Subcutaneous abdominal adipose tissue (tissue), 5 donors: ENCODE results near the gene CDK10.

Experiments
- H3K27ac ChIP-seq: one replicate; pipeline ENCODE4 v1.7.0; 2013; ENCODE audit warnings: low read depth, mild to moderate bottlenecking, inconsistent platforms, low read length, moderate library complexity
- H3K27me3 ChIP-seq, 5 donors: one replicate each; pipeline ENCODE4 v1.7.0; 2013; ENCODE audit warnings: low read length in 5 of 5, inconsistent platforms in 1 of 5; ENCODE audit not compliant: control insufficient read depth in 5 of 5, insufficient read depth in 4 of 5
- H3K36me3 ChIP-seq, 5 donors: one replicate each; pipeline ENCODE4 v1.7.0; 2013; ENCODE audit warnings: low read length in 5 of 5; ENCODE audit not compliant: control insufficient read depth in 5 of 5, insufficient read depth in 5 of 5
- H3K4me1 ChIP-seq, 5 donors: one replicate each; pipeline ENCODE4 v1.7.0; 2013; ENCODE audit warnings: low read length in 5 of 5, mild to moderate bottlenecking in 3 of 5, moderate library complexity in 1 of 5; ENCODE audit not compliant: control insufficient read depth in 5 of 5, insufficient read depth in 5 of 5
- H3K4me3 ChIP-seq, 5 donors: one replicate each; pipeline ENCODE4 v1.7.0; 2013; ENCODE audit warnings: low read length in 5 of 5, low read depth in 1 of 5
- H3K9ac ChIP-seq, 5 donors: one replicate each; pipeline ENCODE4 v1.7.0; 2013; ENCODE audit warnings: low read length in 5 of 5, mild to moderate bottlenecking in 4 of 5, moderate library complexity in 3 of 5
- H3K9me3 ChIP-seq, 5 donors: one replicate each; pipeline ENCODE4 v1.7.0; 2013; ENCODE audit warnings: low read length in 5 of 5; ENCODE audit not compliant: control insufficient read depth in 5 of 5
- donor health status: healthy.
- donor health status: healthy.
- donor health status: healthy.
- donor health status: healthy.
- donor health status: healthy.

Gene CDK10

GRCh38 chr16:89730610-89731234, 44.2 kb downstream of the CDK10 start:
- Histone ChIP-seq H3K9me3 (no peaks in the 10 kb centered on the region), H3K4me3 (no peak overlapping the region), H3K27me3 (no peaks in the 10 kb centered on the region), H3K27ac (no peak overlapping the region), H3K4me1 (no peaks in the 10 kb centered on the region), H3K36me3 (peaks cover 0 to 87% (median 76%) of the 10 kb centered on the region in 5 donors), H3K9ac (no peak overlapping the region)

- peaks cover 0 to 96% (median 82%) of the 10 kb centered on the region in 5 donors for H3K36me3 ChIP-seq
- no peaks in the 10 kb centered on the region for H3K27me3 ChIP-seq
- no peak overlapping the region for H3K27ac ChIP-seq
- no peaks in the 10 kb centered on the region for H3K4me1 ChIP-seq
- H3K4me3 ChIP-seq = no peak overlapping the region
- H3K9ac ChIP-seq = no peak overlapping the region
- H3K9me3 ChIP-seq = no peaks in the 10 kb centered on the region
Measured at GRCh38 chr16:89732142-89732917, 45.8 kb downstream of the CDK10 start.

GRCh38 chr16:89732918-89733242, 46.4 kb downstream of the CDK10 start:
- Histone ChIP-seq H3K9me3 (no peaks in the 10 kb centered on the region), H3K4me3 (no peak overlapping the region), H3K27me3 (no peaks in the 10 kb centered on the region), H3K9ac (no peak overlapping the region), H3K4me1 (no peaks in the 10 kb centered on the region), H3K36me3 (peaks cover 0 to 96% (median 82%) of the 10 kb centered on the region in 5 donors), H3K27ac (no peak overlapping the region)

- Histone ChIP-seq H3K9me3 (no peaks in the 10 kb centered on the region), H3K27ac (no peak overlapping the region), H3K36me3 (peaks cover 0 to 98% (median 86%) of the 10 kb centered on the region in 5 donors), H3K9ac (no peak overlapping the region), H3K4me3 (no peak overlapping the region), H3K4me1 (no peaks in the 10 kb centered on the region), H3K27me3 (no peaks in the 10 kb centered on the region)
Measured at GRCh38 chr16:89733322-89733721, 46.8 kb downstream of the CDK10 start.

GRCh38 chr16:89733792-89734191, 47.3 kb downstream of the CDK10 start:
- Histone ChIP-seq H3K27me3 (no peaks in the 10 kb centered on the region), H3K4me3 (no peak overlapping the region), H3K4me1 (no peaks in the 10 kb centered on the region), H3K9ac (no peak overlapping the region), H3K9me3 (no peaks in the 10 kb centered on the region), H3K36me3 (peaks cover 0 to 99% (median 89%) of the 10 kb centered on the region in 5 donors), H3K27ac (no peak overlapping the region)

- no peak overlapping the region for H3K27ac ChIP-seq
- peaks cover 0 to 100% (median 83%) of the 10 kb centered on the region in 5 donors for H3K36me3 ChIP-seq
Measured at GRCh38 chr16:89736554-89736953, 50.1 kb downstream of the CDK10 start.

GRCh38 chr16:89737341-89738071, 51.0 kb downstream of the CDK10 start:
- no peaks in the 10 kb centered on the region for H3K9me3 ChIP-seq
- peaks cover 0 to under 1% (median under 1%) of the 10 kb centered on the region in 5 donors for H3K4me1 ChIP-seq
- no peaks in the 10 kb centered on the region for H3K27me3 ChIP-seq
- no peak overlapping the region for H3K9ac ChIP-seq
- H3K27ac ChIP-seq = no peak overlapping the region
- H3K4me3 ChIP-seq = no peak overlapping the region
- peaks cover 0 to 91% (median 75%) of the 10 kb centered on the region in 5 donors for H3K36me3 ChIP-seq

More at GRCh38 chr16:89736554-89736953, 50.1 kb downstream of the CDK10 start:
- H3K9me3 ChIP-seq = no peaks in the 10 kb centered on the region
- no peaks in the 10 kb centered on the region for H3K27me3 ChIP-seq
- H3K4me3 ChIP-seq = no peak overlapping the region
- H3K9ac ChIP-seq = no peak overlapping the region
- H3K4me1 ChIP-seq = no peaks in the 10 kb centered on the region

- Histone ChIP-seq H3K4me3 (no peak overlapping the region), H3K9ac (no peak overlapping the region), H3K27me3 (no peaks in the 10 kb centered on the region), H3K4me1 (peaks cover 0 to 6% (median 5%) of the 10 kb centered on the region in 5 donors), H3K36me3 (peaks cover 0 to 86% (median 72%) of the 10 kb centered on the region in 5 donors), H3K9me3 (no peaks in the 10 kb centered on the region), H3K27ac (no peak overlapping the region)
Measured at GRCh38 chr16:89738072-89738377, 51.5 kb downstream of the CDK10 start.

GRCh38 chr16:89738538-89739317, 52.2 kb downstream of the CDK10 start:
- no peaks in the 10 kb centered on the region for H3K27me3 ChIP-seq
- peaks cover 0 to 7% (median 7%) of the 10 kb centered on the region in 5 donors for H3K4me1 ChIP-seq
- H3K27ac ChIP-seq = no peak overlapping the region
- no peak overlapping the region for H3K9ac ChIP-seq
- H3K36me3 ChIP-seq = peaks cover 0 to 79% (median 65%) of the 10 kb centered on the region in 5 donors
- no peak overlapping the region for H3K4me3 ChIP-seq
- H3K9me3 ChIP-seq = no peaks in the 10 kb centered on the region
